H9 (cell line): ENCODE data around the gene NAMPT. TPM values are rescaled to one million over a fixed set of nuclear protein-coding genes. Genes with fewer than 3 reads are reported as not detected.

Source experiments
- DNase-seq: peaks from one replicate; pipeline ENCODE4 v3.0.0-alpha.2; 2017
- H2AFZ ChIP-seq: one replicate; pipeline ENCODE4 v1.6.1; 2013; ENCODE audit warnings: mild to moderate bottlenecking, low read length, control low read depth, moderate library complexity
- H2AK5ac ChIP-seq: 2 replicates; pipeline ENCODE4 v1.6.1; 2013; ENCODE audit warnings: low read length, control low read depth, mixed read lengths; ENCODE audit not compliant: insufficient read length
- H2BK120ac ChIP-seq: one replicate; pipeline ENCODE4 v1.6.1; 2013; ENCODE audit warnings: low read depth, mild to moderate bottlenecking, low read length, control low read depth, inconsistent platforms; ENCODE audit not compliant: poor library complexity, severe bottlenecking
- H2BK12ac ChIP-seq: 2 replicates; pipeline ENCODE4 v1.6.1; 2013; ENCODE audit warnings: low read length, control low read depth, mixed read lengths, low read depth; ENCODE audit not compliant: insufficient read length
- H2BK15ac ChIP-seq: 2 replicates; pipeline ENCODE4 v1.6.1; 2013; ENCODE audit warnings: low read depth, low read length, control low read depth
- H2BK20ac ChIP-seq: one replicate; pipeline ENCODE4 v1.6.1; 2013; ENCODE audit warnings: low read depth, mild to moderate bottlenecking, low read length, control low read depth, inconsistent platforms; ENCODE audit not compliant: poor library complexity, severe bottlenecking
- H2BK5ac ChIP-seq: 2 replicates; pipeline ENCODE4 v1.6.1; 2013; ENCODE audit warnings: low read length, control low read depth, mixed read lengths; ENCODE audit not compliant: insufficient read length
- H3K14ac ChIP-seq: 2 replicates; pipeline ENCODE4 v1.6.1; 2013; ENCODE audit warnings: low read length, control low read depth; ENCODE audit not compliant: insufficient read depth
- H3K18ac ChIP-seq: 2 replicates; pipeline ENCODE4 v1.6.1; 2013; ENCODE audit warnings: low read depth, mild to moderate bottlenecking, mixed read lengths, low read length, control low read depth; ENCODE audit not compliant: insufficient read length
- H3K23ac ChIP-seq: 2 replicates; pipeline ENCODE4 v1.6.1; 2013; ENCODE audit warnings: low read length, control low read depth, mixed read lengths, low read depth; ENCODE audit not compliant: insufficient read length
- H3K23me2 ChIP-seq: 2 replicates; pipeline ENCODE4 v1.6.1; 2013; ENCODE audit warnings: low read depth, mild to moderate bottlenecking, mixed read lengths, low read length, control low read depth; ENCODE audit not compliant: insufficient read length, poor library complexity, severe bottlenecking
- H3K27ac ChIP-seq: 2 replicates; pipeline ENCODE4 v1.5.1; 2013; ENCODE audit warnings: low read length, control low read depth, mixed read lengths, low read depth; ENCODE audit not compliant: insufficient read length
- H3K27me3 ChIP-seq: 2 replicates; pipeline ENCODE4 v1.6.1; 2013; ENCODE audit warnings: low read length, control low read depth, inconsistent platforms; ENCODE audit not compliant: insufficient read depth
- H3K4ac ChIP-seq: 2 replicates; pipeline ENCODE4 v1.6.1; 2013; ENCODE audit warnings: low read depth, mild to moderate bottlenecking, control low read depth, inconsistent platforms, low read length, moderate library complexity
- H3K4me1 ChIP-seq: 2 replicates; pipeline ENCODE4 v1.6.1; 2013; ENCODE audit warnings: low read length, control low read depth, inconsistent platforms; ENCODE audit not compliant: insufficient read depth
- H3K4me2 ChIP-seq: 2 replicates; pipeline ENCODE4 v1.6.1; 2013; ENCODE audit warnings: low read length, control low read depth, mixed read lengths; ENCODE audit not compliant: insufficient read length, insufficient read depth
- H3K56ac ChIP-seq: 2 replicates; pipeline ENCODE4 v1.6.1; 2013; ENCODE audit warnings: low read depth, mild to moderate bottlenecking, mixed read lengths, low read length, control low read depth; ENCODE audit not compliant: insufficient read length
- H3K79me1 ChIP-seq: 2 replicates; pipeline ENCODE4 v1.6.1; 2013; ENCODE audit warnings: low read depth, mild to moderate bottlenecking, moderate library complexity, low read length, control low read depth, inconsistent platforms; ENCODE audit not compliant: insufficient read depth, poor library complexity, severe bottlenecking
- H3K79me2 ChIP-seq: 2 replicates; pipeline ENCODE4 v1.6.1; 2013; ENCODE audit warnings: low read length, control low read depth, inconsistent platforms; ENCODE audit not compliant: insufficient read depth
- H3K9ac ChIP-seq: 2 replicates; pipeline ENCODE4 v1.6.1; 2013; ENCODE audit warnings: low read length, control low read depth, mixed read lengths; ENCODE audit not compliant: insufficient read length; ENCODE audit errors: extremely low read depth
- H3K9me3 ChIP-seq: one replicate; pipeline ENCODE4 v1.6.1; 2013; ENCODE audit warnings: low read depth, low read length, inconsistent platforms; ENCODE audit not compliant: control insufficient read depth
- H3T11ph ChIP-seq: one replicate; pipeline ENCODE4 v1.6.1; 2013; ENCODE audit warnings: mild to moderate bottlenecking, low read length, control low read depth, inconsistent platforms
- H4K20me1 ChIP-seq: one replicate; pipeline ENCODE4 v1.6.1; 2013; ENCODE audit not compliant: control insufficient read depth, insufficient read length, insufficient read depth
- H4K5ac ChIP-seq: 2 replicates; pipeline ENCODE4 v1.6.1; 2013; ENCODE audit warnings: low read depth, mild to moderate bottlenecking, mixed read lengths, low read length, control low read depth; ENCODE audit not compliant: insufficient read length
- H4K8ac ChIP-seq: replicated peaks from 2 replicates; pipeline ENCODE4 v1.6.1; 2013; ENCODE audit warnings: low read length, control low read depth, mixed read lengths, low read depth; ENCODE audit not compliant: insufficient read length
- H4K91ac ChIP-seq: 2 replicates; pipeline ENCODE4 v1.6.1; 2013; ENCODE audit warnings: low read depth, mild to moderate bottlenecking, moderate library complexity, mixed read lengths, low read length, control low read depth; ENCODE audit not compliant: insufficient read length
- H3K27ac Mint-ChIP-seq, 3 experiments: 2 replicates in 2 of 3; 3 replicates in 1 of 3; pipeline ENCODE4 v1.8.0; 2020 to 2021; ENCODE audit warnings: mixed read lengths in 3 of 3, mild to moderate bottlenecking in 1 of 3, moderate library complexity in 1 of 3
- H3K27me3 Mint-ChIP-seq: 2 replicates; pipeline ENCODE4 v1.8.0; 2021; ENCODE audit warnings: low read depth, mild to moderate bottlenecking, moderate library complexity, mixed read lengths
- H3K36me3 Mint-ChIP-seq, 3 experiments: 2 replicates in 2 of 3; 3 replicates in 1 of 3; pipeline ENCODE4 v1.8.0; 2020 to 2021; ENCODE audit warnings: low read depth in 3 of 3, mixed read lengths in 3 of 3; ENCODE audit not compliant: insufficient read depth in 1 of 3
- H3K4me1 Mint-ChIP-seq, 2 experiments: 2 replicates each; pipeline ENCODE4 v1.8.0; 2020; ENCODE audit warnings: mixed read lengths in 2 of 2
- H3K4me3 Mint-ChIP-seq, 2 experiments: 2 replicates in 1 of 2; 3 replicates in 1 of 2; pipeline ENCODE4 v1.8.0; 2020 to 2021; ENCODE audit warnings: mild to moderate bottlenecking in 2 of 2, mixed read lengths in 2 of 2, moderate library complexity in 1 of 2
- H3K9me3 Mint-ChIP-seq, 2 experiments: 2 replicates in 1 of 2; 3 replicates in 1 of 2; pipeline ENCODE4 v1.8.0; 2020; ENCODE audit warnings: mild to moderate bottlenecking in 2 of 2, mixed read lengths in 2 of 2, moderate library complexity in 1 of 2
- CTCF ChIP-seq: fragments of 200-600 bp; sonication (generic); conservative IDR thresholded peaks from 3 replicates; pipeline ENCODE4 v1.8.0; 2021; ENCODE audit warnings: antibody characterized with exemption, mild to moderate bottlenecking
- WGBS: extraction: QIAGEN DNeasy Blood & Tissue Kit; methylation state at CpG from one replicate; pipeline ENCODE4 v1.1.7; 2013; ENCODE audit warnings: missing lambda C conversion rate, low lambda C conversion rate, mixed read lengths; ENCODE audit not compliant: insufficient read length; ENCODE audit errors: extremely low coverage; 5-methylcytosine and 5-hydroxymethylcytosine counted together
- total RNA-seq: library from RNA; stranded (reverse); gene quantifications from 2 replicates; pipeline ENCODE4 v1.2.1, GENCODE V29; 2021

NAMPT gene
- total RNA-seq, 1 experiment from 2014 or later, result 83.5 TPM

- no peak overlapping the region for H3K4ac ChIP-seq
- TF ChIP-seq CTCF, result no peak
- no peaks in the 10 kb centered on the region for H3K4me1 ChIP-seq
- H3K23me2 ChIP-seq, result no peaks in the 10 kb centered on the region
- no CpG with 5 or more reads among the region's 4 CpGs for WGBS
- no peak overlapping the region for H4K5ac ChIP-seq
- Mint-ChIP-seq H3K27ac (no peak overlapping the region), H3K4me3 (no peak overlapping the region), H3K27me3 (no peaks in the 10 kb centered on the region; the same call in 1 of the 2 replicates), H3K9me3 (no peaks in the 10 kb centered on the region; a peak in 1 of 5 replicates), H3K4me1 (peaks cover 8 to 14% of the 10 kb centered on the region in 2 experiments), H3K36me3 (no peaks in the 10 kb centered on the region)
- no peak overlapping the region for H3K4me2 ChIP-seq
- H3K56ac ChIP-seq, result no peak overlapping the region
- H3T11ph ChIP-seq, result no peak overlapping the region
- no peak overlapping the region for H3K14ac ChIP-seq
- no peak overlapping the region for H4K91ac ChIP-seq
- H4K20me1 ChIP-seq, result no peaks in the 10 kb centered on the region
- no peaks in the 10 kb centered on the region for H3K79me2 ChIP-seq
- H3K79me1 ChIP-seq, result no peaks in the 10 kb centered on the region
- no peak overlapping the region for H3K27ac ChIP-seq
- H2BK5ac ChIP-seq, result no peak overlapping the region
- H2BK12ac ChIP-seq, result no peak overlapping the region
- no peak overlapping the region for H2AK5ac ChIP-seq
- H2BK20ac ChIP-seq, result no peak overlapping the region
- H3K9me3 ChIP-seq, result no peaks in the 10 kb centered on the region
- no peak overlapping the region for H2AFZ ChIP-seq
- H3K18ac ChIP-seq, result no peak overlapping the region
- no peak overlapping the region for H2BK15ac ChIP-seq
- no peak overlapping the region for H3K9ac ChIP-seq
- no peak overlapping the region for H3K23ac ChIP-seq
- H4K8ac ChIP-seq, result no peak overlapping the region
- no peak overlapping the region for H2BK120ac ChIP-seq
- no peak for DNase-seq
- H3K27me3 ChIP-seq, result no peaks in the 10 kb centered on the region
These were observed 61.6 kb downstream of the NAMPT start for GRCh38 chr7:106223156-106223555.
